ENCODE measurements around the gene SLIT3. TPM values are rescaled to one million over a fixed set of nuclear protein-coding genes. Genes with fewer than 3 reads are reported as not detected.

SLIT3 gene
- total RNA-seq, 4 donors from 2014 or later = 28.4 to 77.2 (median 63.8) TPM

GRCh38 chr5:168939156-168939800 is 361.7 kb downstream of the SLIT3 start:
- 85 to 91% methylated on average over 9 of the region's 9 CpGs for WGBS, 2 donors
- Histone ChIP-seq H3K9me3 (no peaks in the 10 kb centered on the region), H3K27ac (no peak overlapping the region), H3K4me1 (no peaks in the 10 kb centered on the region), H3K36me3 (no peaks in the 10 kb centered on the region), H3K4me3 (replicated peaks in 1 of 3) (no peak overlapping the region), H3K27me3 (no peaks in the 10 kb centered on the region)
- intact Hi-C loops (cut with DNase I) = no loop called here
- no peak for DNase-seq
- no peak for TF ChIP-seq POLR2A (IDR thresholded peaks at IDR 0.05)
- TF ChIP-seq CTCF (IDR thresholded peaks at IDR 0.05) = no peak

GRCh38 chr5:168936511-168936910 is 364.4 kb downstream of the SLIT3 start:
- Histone ChIP-seq H3K9me3 (no peaks in the 10 kb centered on the region), H3K4me1 (peaks cover 0 to 5% of the 10 kb centered on the region in 2 donors), H3K36me3 (no peaks in the 10 kb centered on the region), H3K4me3 (replicated peaks in 1 of 3) (no peak overlapping the region), H3K27me3 (no peaks in the 10 kb centered on the region), H3K27ac (no peak overlapping the region)
- TF ChIP-seq POLR2A (IDR thresholded peaks at IDR 0.05) (no peak), CTCF (IDR thresholded peaks at IDR 0.05) (no peak)
- DNase-seq = no peak
- WGBS, 2 donors = 84 to 89% methylated on average over 7 of the region's 7 CpGs
- intact Hi-C loops (cut with DNase I) = no loop called here

DNA sequence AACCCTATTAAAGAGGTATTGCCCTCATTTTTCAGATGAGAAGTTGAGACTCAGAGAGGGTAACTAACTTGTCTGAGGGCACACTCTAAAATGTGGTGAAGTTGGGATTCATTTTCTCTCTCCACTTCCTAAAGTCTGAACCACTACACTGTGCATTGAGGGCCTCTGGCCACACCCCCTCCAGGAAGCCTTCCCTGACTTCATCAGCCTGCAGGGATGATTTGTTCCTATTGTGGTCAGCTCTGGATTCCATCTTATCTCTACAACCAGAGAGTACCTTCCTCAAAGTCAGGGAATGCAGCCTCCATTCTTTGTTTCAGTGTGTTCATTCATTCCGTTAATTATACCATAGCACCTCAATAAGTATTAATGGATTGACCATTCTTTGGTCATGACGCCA is 365.8 kb downstream of the SLIT3 start:
- Histone ChIP-seq H3K9me3 (no peaks in the 10 kb centered on the region), H3K4me3 (replicated peaks in 1 of 3) (no peak overlapping the region), H3K36me3 (no peaks in the 10 kb centered on the region), H3K4me1 (peaks cover 0 to 8% of the 10 kb centered on the region in 2 donors), H3K27ac (no peak overlapping the region), H3K27me3 (no peaks in the 10 kb centered on the region)
- no peak for TF ChIP-seq CTCF (IDR thresholded peaks at IDR 0.05)
- TF ChIP-seq POLR2A (IDR thresholded peaks at IDR 0.05) = no peak
- WGBS, 2 donors = 97 to 100% methylated on average over 2 of the region's 2 CpGs
- DNase-seq = no peak
- intact Hi-C loops (cut with DNase I) = no loop called here

DNA sequence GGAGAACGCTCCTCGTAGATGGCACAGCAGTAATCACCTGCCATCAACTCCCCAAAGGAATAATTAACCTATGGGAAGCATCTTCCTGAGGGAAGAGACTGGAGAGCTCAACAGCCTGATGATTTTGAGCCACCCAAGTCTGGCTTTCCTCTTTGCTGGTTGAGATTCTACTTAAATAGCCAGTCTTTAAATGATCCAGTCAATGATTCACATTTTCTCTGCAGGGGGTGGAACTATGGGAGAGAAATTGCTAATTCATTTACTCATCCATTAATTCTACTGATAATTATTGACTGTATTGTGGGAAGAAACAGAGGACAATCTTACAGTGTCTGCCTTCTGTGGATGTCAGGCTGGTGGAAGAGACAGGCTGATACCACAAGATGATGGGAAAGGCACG is 366.8 kb downstream of the SLIT3 start:
- TF ChIP-seq POLR2A (IDR thresholded peaks at IDR 0.05) = no peak
- no peak for TF ChIP-seq CTCF (IDR thresholded peaks at IDR 0.05)
- intact Hi-C loops (cut with DNase I) = no loop called here
- H3K9me3 ChIP-seq = no peaks in the 10 kb centered on the region
- H3K4me3 ChIP-seq (replicated peaks in 1 of 3) = no peak overlapping the region
- H3K27me3 ChIP-seq = no peaks in the 10 kb centered on the region
- no peaks in the 10 kb centered on the region for H3K36me3 ChIP-seq
- no peak for DNase-seq
- H3K4me1 ChIP-seq = peaks cover 0 to 8% of the 10 kb centered on the region in 2 donors
- H3K27ac ChIP-seq = no peak overlapping the region
- 84 to 95% methylated on average over 3 of the region's 3 CpGs for WGBS, 2 donors

- H3K36me3 ChIP-seq = no peaks in the 10 kb centered on the region
- intact Hi-C loops (cut with DNase I) = no loop called here
- H3K9me3 ChIP-seq = no peaks in the 10 kb centered on the region
- WGBS, 2 donors = 85 to 86% methylated on average over 10 of the region's 10 CpGs
- H3K27me3 ChIP-seq = no peaks in the 10 kb centered on the region
- TF ChIP-seq POLR2A (IDR thresholded peaks at IDR 0.05) (no peak), CTCF (IDR thresholded peaks at IDR 0.05) (no peak)
- no peak overlapping the region for H3K27ac ChIP-seq
- DNase-seq = no peak
- peaks cover 0 to 8% of the 10 kb centered on the region in 2 donors for H3K4me1 ChIP-seq
- no peak overlapping the region for H3K4me3 ChIP-seq (replicated peaks in 1 of 3)
Observed at GRCh38 chr5:168932400-168933189, 368.3 kb downstream of the SLIT3 start.
